Measurements from ENCODE around the gene RABGAP1L. TPM values are rescaled to one million over a fixed set of nuclear protein-coding genes. Genes with fewer than 3 reads are reported as not detected.

Gene RABGAP1L
- total RNA-seq, 2 donors from 2014 or later: 53.4 to 101 TPM

DNA sequence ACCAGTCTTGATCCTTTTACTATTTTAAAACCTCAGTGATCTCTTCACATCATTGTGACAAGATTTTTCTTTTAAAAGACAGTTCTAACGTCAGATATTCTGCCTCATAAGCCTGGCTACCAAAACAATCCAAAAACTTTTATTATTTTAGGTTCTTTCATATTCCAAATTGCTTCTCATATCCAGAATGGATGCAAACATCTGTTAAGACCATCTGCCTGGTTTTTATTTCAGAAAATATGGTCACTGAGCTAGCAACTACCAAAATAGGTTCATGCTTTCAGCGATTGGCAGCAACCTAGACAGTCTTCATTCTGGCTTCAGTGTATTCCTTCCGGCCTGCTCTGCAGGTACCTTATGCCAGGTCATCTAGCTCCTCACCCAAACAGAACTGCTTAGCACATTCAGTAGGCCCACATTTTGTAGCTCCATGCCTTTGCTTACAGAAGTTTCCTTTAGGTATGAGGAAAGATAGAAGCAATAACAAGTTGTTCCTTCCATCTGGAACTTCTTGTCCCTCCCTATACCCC, 781.4 kb downstream of the RABGAP1L start:
- no peaks in the 10 kb centered on the region for H3K9me3 Mint-ChIP-seq
- no peaks in the 10 kb centered on the region for H3K27me3 Mint-ChIP-seq
- H3K27ac Mint-ChIP-seq: no peak overlapping the region
- no peak overlapping the region for H3K4me3 Mint-ChIP-seq
- peaks cover 6% of the 10 kb centered on the region for H3K36me3 Mint-ChIP-seq
- peaks cover 13 to 15% of the 10 kb centered on the region in 2 donors for H3K4me1 Mint-ChIP-seq (ENCODE audit: low read depth in 2 of 2)
- no peak for ATAC-seq
- DNase-seq (ENCODE audit: low spot score): no peak

DNA sequence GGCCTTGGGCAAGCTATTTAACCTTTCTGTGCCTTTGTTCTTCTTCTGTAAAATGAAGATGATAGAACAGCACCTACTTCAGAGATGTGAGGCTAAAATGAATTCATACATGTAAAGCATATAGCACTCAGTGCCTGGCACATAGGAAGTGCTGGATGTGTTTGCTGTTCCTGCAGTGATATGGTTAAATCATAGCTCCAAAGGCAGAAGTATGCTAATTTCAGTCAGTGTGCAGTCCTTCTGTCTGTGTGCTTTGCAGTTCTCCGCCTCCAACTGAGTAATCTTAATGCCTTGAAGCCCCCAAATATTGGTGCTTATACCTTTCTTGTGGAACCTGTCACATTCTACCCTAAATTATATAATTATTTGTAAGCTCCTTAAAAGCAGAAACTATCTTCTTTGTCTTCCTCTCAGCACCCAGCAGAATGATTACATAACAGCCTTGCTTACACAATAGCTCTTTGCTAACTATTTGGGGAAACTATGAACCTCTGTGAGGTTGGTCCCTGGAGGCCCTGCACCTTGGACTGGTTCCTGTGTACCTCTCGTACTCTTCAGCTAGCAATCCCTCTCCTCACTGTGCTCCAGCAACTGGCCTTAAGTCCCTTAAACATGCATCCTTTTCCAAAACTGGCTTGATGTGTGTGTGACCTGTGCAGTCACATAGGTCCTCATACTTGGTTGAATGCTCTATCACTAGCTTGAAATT, 783.4 kb downstream of the RABGAP1L start:
- DNase-seq (ENCODE audit: low spot score) (no peak), ATAC-seq (no peak)
- Mint-ChIP-seq H3K4me3 (no peak overlapping the region), H3K4me1 (ENCODE audit: low read depth in 2 of 2) (peaks cover 13 to 15% of the 10 kb centered on the region in 2 donors), H3K36me3 (peaks cover 6% of the 10 kb centered on the region), H3K27me3 (no peaks in the 10 kb centered on the region), H3K9me3 (no peaks in the 10 kb centered on the region), H3K27ac (peak overlapping the region in 1 of 2 donors; percentile 17)

DNA sequence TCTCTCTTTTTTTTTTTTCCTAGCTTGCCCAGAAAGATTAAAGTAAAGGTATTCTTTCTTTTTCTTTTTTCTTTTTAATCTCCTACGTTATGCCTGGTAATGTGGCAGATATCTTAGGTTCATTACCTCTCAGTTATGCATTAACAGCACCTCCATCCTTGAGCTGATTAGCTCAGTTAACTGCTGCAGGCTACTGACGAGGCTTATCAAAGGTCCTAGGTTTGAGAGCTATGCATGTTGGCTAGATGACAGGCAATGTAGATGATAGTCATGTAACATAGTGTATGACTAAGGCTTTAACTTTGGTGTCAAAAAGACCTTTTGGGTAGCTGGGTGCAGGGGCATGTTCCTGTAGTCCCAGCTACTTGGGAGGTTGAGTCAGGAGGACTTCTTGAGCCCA, 786.7 kb downstream of the RABGAP1L start:
- H3K27ac Mint-ChIP-seq: no peak overlapping the region
- no peak for DNase-seq (ENCODE audit: low spot score)
- no peak overlapping the region for H3K4me3 Mint-ChIP-seq
- H3K27me3 Mint-ChIP-seq: no peaks in the 10 kb centered on the region
- H3K9me3 Mint-ChIP-seq: no peaks in the 10 kb centered on the region
- H3K36me3 Mint-ChIP-seq: no peaks in the 10 kb centered on the region
- no peak for ATAC-seq
- peaks cover 5 to 8% of the 10 kb centered on the region in 2 donors for H3K4me1 Mint-ChIP-seq (ENCODE audit: low read depth in 2 of 2)

DNA sequence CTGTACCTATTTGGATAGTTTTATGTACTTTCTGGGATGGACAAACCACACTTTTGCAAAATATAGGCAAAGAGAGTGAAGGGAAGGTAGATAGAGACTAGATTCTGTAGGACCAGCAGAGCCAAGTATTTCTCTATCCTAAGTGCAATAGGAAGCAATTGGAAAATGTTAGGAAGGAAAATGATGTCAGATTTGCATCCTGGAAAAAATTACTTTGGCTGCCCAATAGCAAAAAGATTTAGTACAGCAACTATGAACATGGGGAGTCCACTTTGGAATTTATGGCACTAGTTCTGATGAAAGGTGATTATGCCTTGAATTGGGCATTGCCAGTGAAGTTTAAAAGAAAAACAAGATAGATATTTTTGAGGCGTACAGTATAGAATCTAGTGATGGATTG, 789.7 kb downstream of the RABGAP1L start:
- no peak for ATAC-seq
- Mint-ChIP-seq H3K4me1 (ENCODE audit: low read depth in 2 of 2) (peaks cover 2 to 4% of the 10 kb centered on the region in 2 donors), H3K27ac (no peak overlapping the region), H3K4me3 (no peak overlapping the region), H3K9me3 (no peaks in the 10 kb centered on the region), H3K36me3 (no peaks in the 10 kb centered on the region), H3K27me3 (no peaks in the 10 kb centered on the region)
- DNase-seq (ENCODE audit: low spot score): no peak

DNA sequence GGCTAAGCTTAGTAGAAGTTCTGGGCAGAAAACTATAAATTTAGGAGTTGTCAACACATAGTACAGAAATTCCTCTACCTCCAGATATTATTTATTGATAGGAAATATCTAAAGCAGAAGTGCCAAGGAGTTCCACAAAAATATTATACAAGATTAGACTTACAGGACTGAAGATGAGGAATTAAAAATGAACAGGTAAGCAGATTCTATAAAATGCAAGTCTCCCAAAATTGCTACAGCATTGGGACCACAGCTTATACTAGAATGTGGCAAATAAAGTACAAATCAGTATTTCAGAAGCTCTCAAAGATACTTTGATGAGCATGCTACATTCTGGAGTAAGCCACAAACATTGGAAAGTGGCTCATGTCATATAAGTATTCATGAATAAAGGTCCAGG, 790.3 kb downstream of the RABGAP1L start:
- Mint-ChIP-seq H3K36me3 (no peaks in the 10 kb centered on the region), H3K4me1 (ENCODE audit: low read depth in 2 of 2) (peaks cover 2 to 4% of the 10 kb centered on the region in 2 donors), H3K27me3 (no peaks in the 10 kb centered on the region), H3K27ac (no peak overlapping the region), H3K9me3 (no peaks in the 10 kb centered on the region), H3K4me3 (no peak overlapping the region)
- DNase-seq (ENCODE audit: low spot score): no peak
- ATAC-seq: no peak

DNA sequence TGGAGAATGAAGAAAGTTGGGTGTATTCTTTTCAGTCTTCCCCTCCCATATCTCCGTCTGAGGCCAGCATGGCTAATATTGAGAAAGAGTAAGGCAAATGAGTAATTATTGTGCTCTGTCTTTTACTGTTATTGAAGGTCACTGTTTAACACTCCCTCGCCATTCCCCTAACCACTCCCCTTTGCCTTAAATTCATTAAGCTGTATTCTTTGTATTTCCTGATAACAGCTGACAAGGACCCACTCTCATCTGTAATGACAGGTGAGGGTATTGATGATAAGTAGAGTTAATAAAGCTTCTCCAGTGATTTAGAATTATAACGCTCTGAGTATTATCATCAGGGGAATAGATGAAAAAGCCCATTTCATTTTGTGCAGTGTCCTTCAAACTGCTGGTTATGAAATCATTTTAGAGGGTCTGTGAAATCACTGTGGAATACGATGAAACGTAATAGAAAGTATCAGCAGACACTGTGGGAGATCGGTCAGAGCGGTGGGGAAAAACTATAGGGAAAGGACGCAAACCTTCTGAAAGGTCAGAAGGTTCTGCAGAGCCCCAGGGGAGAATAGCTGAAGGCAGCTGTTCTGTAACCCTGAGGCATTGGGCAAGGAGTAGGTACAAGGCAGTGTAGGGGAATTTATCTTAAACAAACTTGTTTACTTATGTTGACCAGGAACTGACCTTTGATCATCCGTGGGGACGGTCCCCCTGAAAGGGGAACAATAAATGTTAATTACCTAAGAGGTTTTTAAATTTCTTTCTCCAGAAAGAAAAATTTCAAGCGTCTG, 794.2 kb downstream of the RABGAP1L start:
- no peaks in the 10 kb centered on the region for H3K27me3 Mint-ChIP-seq
- peak overlapping the region in 1 of 2 donors; percentile 10 for H3K27ac Mint-ChIP-seq
- no peak overlapping the region for H3K4me3 Mint-ChIP-seq
- H3K9me3 Mint-ChIP-seq: no peaks in the 10 kb centered on the region
- no peak for DNase-seq (ENCODE audit: low spot score)
- H3K36me3 Mint-ChIP-seq: no peaks in the 10 kb centered on the region
- peaks cover 17 to 24% of the 10 kb centered on the region in 2 donors for H3K4me1 Mint-ChIP-seq (ENCODE audit: low read depth in 2 of 2)
- ATAC-seq: no peak

DNA sequence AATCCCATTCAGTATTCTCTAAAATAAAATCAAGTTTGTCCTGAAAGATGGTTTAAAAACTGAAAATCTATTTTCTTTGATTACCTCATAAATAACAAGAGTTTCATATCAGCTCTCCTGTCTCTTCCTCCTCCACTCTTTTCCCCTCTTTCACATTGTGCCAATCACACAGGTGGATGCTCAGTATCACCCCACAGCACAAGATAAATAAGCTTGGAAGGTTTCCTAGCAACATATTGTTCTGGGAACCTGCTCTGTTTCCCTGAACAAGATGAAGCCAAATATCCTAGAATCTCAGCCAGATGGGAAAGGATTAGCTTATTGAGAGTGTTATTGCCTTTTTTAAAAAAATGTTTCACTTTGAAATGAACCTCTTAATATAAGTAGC, 794.7 kb downstream of the RABGAP1L start:
- DNase-seq (ENCODE audit: low spot score): no peak
- ATAC-seq: no peak
- H3K9me3 Mint-ChIP-seq: no peaks in the 10 kb centered on the region
- peak overlapping the region in 1 of 2 donors; percentile 10 for H3K27ac Mint-ChIP-seq
- H3K4me3 Mint-ChIP-seq: no peak overlapping the region
- H3K36me3 Mint-ChIP-seq: no peaks in the 10 kb centered on the region
- peaks cover 18 to 25% of the 10 kb centered on the region in 2 donors for H3K4me1 Mint-ChIP-seq (ENCODE audit: low read depth in 2 of 2)
- H3K27me3 Mint-ChIP-seq: no peaks in the 10 kb centered on the region

DNA sequence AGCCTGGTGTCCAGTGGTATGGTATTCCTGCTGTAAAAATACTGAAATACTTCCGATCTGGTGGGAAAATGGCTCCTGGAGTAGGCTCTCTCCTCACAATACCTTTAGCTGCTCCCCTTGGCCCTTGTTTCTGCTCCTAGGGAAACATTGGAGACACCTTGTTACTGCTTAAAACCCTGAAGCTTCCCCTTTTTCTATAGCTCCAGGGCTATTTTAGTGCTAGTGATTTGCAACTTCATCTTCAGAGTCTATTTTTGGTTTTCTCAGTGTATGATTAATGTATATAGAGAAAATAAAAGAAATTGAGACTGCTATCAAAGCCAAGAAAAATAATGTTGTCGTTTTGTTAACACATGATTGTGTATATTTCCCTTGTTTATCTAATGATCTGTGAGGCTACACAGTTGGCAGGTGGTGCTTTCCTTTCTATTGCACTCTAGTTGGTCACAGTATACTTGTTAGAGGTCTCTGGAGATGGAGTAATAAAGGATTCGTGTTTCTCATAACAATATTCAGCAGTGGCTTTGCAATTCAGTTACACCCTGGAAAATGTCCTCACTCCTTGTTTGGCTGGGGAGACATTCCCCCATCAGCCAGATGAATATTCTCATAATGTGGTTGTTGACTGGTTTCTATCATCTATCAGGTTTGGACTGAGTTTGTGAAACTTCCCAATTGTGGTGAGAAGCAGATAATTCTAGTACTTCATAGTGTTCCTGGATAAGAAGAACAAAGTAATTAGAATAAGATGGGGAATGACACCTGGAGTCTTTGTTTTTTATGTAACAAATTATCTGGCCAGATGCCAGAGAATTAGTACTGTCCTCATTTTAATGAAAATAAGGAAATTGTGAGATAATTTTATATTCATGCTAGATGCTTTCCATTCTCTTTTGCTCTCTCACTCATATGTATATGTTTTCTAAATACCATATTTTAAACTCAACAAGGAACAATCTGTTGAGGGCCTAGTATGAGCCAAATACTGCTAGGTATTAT, 795.6 kb downstream of the RABGAP1L start:
- ATAC-seq: no peak
- Mint-ChIP-seq H3K4me1 (ENCODE audit: low read depth in 2 of 2) (peaks cover 18 to 25% of the 10 kb centered on the region in 2 donors), H3K27ac (peak overlapping the region in 1 of 2 donors; percentile 47)

DNA sequence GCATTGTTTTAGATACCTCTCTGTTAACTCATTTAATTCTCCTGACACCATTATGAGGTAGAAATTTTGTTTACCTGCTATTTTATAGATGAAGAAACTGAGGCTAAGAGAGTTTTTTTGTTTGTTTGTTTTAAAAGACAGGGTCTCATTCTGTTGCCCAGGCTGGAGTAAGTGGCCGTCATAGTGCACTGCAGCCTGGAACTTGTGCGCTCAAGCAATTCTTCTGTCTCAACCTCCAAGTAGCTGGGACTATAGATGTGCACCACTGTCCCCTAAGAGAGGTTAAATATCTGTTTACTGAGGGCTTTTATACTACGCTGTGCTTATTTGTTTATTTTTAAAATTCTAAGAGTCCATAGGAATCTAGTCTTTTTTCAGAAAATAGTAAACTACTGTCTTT, 796.8 kb downstream of the RABGAP1L start:
- H3K4me1 Mint-ChIP-seq (ENCODE audit: low read depth in 2 of 2): peaks cover 18 to 22% of the 10 kb centered on the region in 2 donors
- H3K36me3 Mint-ChIP-seq: no peaks in the 10 kb centered on the region
- H3K27me3 Mint-ChIP-seq: no peaks in the 10 kb centered on the region
- no peaks in the 10 kb centered on the region for H3K9me3 Mint-ChIP-seq
- no peak for ATAC-seq
- H3K4me3 Mint-ChIP-seq: no peak overlapping the region
- no peak for DNase-seq (ENCODE audit: low spot score)
- H3K27ac Mint-ChIP-seq: no peak overlapping the region

More for the DNA sequence above, 795.6 kb downstream of the RABGAP1L start:
- Mint-ChIP-seq H3K4me3 (no peak overlapping the region), H3K9me3 (no peaks in the 10 kb centered on the region), H3K36me3 (no peaks in the 10 kb centered on the region), H3K27me3 (no peaks in the 10 kb centered on the region)
- DNase-seq (ENCODE audit: low spot score): no peak

DNA sequence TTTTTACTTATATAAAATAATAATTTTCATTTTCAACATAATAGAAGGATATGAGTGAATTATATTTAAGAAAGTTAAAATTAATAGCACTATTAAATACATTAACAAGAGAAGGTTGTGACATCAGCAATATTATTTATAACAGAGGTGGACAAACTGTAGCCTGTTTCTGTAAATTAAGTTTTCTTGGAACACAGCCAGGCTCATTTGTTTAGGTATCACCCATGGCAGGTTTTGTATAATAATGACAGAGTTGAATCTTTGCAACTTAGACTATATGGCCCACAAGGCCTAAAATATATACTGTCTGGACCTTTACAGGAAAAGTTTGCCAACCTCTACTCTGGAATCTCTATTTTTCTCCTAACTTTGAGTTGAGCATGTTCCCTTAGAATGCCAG, 797.7 kb downstream of the RABGAP1L start:
- no peak overlapping the region for H3K4me3 Mint-ChIP-seq
- H3K9me3 Mint-ChIP-seq: no peaks in the 10 kb centered on the region
- no peak for DNase-seq (ENCODE audit: low spot score)
- H3K36me3 Mint-ChIP-seq: no peaks in the 10 kb centered on the region
- H3K27me3 Mint-ChIP-seq: no peaks in the 10 kb centered on the region
- ATAC-seq: no peak
- H3K27ac Mint-ChIP-seq: peak overlapping the region; percentile 62 to 90
- peaks cover 18 to 21% of the 10 kb centered on the region in 2 donors for H3K4me1 Mint-ChIP-seq (ENCODE audit: low read depth in 2 of 2)

DNA sequence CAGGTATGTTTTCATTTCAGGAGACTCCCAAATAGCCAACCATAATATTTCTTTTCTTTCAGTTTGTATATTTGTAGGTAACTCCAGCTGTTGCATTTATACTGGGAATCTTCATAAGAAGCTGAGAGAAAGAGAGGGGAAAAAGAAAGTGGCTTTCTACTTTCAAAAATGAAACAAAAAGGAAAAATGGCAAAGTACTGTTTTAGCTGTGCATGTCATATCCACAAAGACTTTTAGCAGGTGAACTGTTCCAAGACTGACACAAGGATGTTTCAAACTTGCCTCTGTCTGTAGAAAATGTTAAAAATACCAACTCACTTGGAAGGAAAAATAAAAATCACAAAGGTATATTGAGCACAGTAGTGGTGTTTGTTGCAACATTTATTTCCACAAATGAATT, 798.5 kb downstream of the RABGAP1L start:
- Mint-ChIP-seq H3K27ac (peak overlapping the region; percentile 62 to 90), H3K4me1 (ENCODE audit: low read depth in 2 of 2) (peaks cover 18 to 21% of the 10 kb centered on the region in 2 donors), H3K36me3 (no peaks in the 10 kb centered on the region), H3K9me3 (no peaks in the 10 kb centered on the region), H3K4me3 (peak overlapping the region; percentile 61), H3K27me3 (no peaks in the 10 kb centered on the region)
- ATAC-seq (peak in 1 of 2 donors; percentile 71), DNase-seq (ENCODE audit: low spot score) (no peak)

DNA sequence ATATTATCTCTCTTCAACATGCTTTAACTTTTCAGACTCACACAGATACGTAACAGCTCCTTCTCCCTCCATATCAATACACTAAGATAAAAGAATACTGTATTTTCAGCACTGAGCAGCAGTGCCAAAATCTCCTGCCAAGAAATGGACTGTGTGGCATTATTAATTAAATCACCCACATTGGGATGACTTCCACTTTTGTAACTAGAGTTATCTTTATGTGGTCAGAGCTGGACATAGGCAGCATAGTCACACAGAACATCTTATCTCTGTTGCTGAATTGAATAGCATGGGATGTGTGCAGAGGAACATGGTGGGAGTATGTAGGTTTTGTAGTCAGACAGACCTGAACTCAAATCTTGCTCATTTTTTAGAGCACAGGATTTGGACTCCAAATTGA, 799.1 kb downstream of the RABGAP1L start:
- H3K4me3 Mint-ChIP-seq: peak overlapping the region; percentile 0
- peaks cover 17 to 21% of the 10 kb centered on the region in 2 donors for H3K4me1 Mint-ChIP-seq (ENCODE audit: low read depth in 2 of 2)
- DNase-seq (ENCODE audit: low spot score): no peak
- no peaks in the 10 kb centered on the region for H3K36me3 Mint-ChIP-seq
- H3K27ac Mint-ChIP-seq: peak overlapping the region; percentile 62 to 90
- no peaks in the 10 kb centered on the region for H3K27me3 Mint-ChIP-seq
- ATAC-seq: no peak
- no peaks in the 10 kb centered on the region for H3K9me3 Mint-ChIP-seq

DNA sequence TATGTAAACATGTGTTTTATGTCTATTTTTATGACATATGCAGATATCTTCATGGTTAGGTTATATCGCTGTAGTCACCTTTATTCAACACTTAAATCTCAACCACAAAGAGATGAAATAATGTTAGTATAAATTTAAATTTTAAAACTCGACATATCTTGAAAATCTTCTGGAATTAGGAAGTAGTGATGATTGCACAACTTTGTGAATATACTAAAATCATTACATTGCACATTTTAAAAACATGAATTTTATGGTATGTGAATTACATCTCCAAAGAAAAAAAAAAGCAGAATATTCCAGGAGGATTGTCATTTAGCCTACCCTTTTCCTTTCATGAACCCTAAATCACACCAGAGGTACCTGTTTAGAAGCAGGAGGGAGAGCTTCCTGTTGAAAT, 801.0 kb downstream of the RABGAP1L start:
- H3K9me3 Mint-ChIP-seq: no peaks in the 10 kb centered on the region
- ATAC-seq (no peak), DNase-seq (ENCODE audit: low spot score) (no peak)
- no peak overlapping the region for H3K27ac Mint-ChIP-seq
- no peaks in the 10 kb centered on the region for H3K36me3 Mint-ChIP-seq
- peaks cover 23 to 36% of the 10 kb centered on the region in 2 donors for H3K4me1 Mint-ChIP-seq (ENCODE audit: low read depth in 2 of 2)
- no peak overlapping the region for H3K4me3 Mint-ChIP-seq
- H3K27me3 Mint-ChIP-seq: no peaks in the 10 kb centered on the region

Data from natural killer cell treated with Interleukin-12 subunit alpha and Interleukin-12 subunit beta and Interleukin-15 and Interleukin-18, amount 100 ng/mL, for 72 hours (primary cell).